Measurements from ENCODE around the gene ZFAND2A.

ZFAND2A gene

DNA sequence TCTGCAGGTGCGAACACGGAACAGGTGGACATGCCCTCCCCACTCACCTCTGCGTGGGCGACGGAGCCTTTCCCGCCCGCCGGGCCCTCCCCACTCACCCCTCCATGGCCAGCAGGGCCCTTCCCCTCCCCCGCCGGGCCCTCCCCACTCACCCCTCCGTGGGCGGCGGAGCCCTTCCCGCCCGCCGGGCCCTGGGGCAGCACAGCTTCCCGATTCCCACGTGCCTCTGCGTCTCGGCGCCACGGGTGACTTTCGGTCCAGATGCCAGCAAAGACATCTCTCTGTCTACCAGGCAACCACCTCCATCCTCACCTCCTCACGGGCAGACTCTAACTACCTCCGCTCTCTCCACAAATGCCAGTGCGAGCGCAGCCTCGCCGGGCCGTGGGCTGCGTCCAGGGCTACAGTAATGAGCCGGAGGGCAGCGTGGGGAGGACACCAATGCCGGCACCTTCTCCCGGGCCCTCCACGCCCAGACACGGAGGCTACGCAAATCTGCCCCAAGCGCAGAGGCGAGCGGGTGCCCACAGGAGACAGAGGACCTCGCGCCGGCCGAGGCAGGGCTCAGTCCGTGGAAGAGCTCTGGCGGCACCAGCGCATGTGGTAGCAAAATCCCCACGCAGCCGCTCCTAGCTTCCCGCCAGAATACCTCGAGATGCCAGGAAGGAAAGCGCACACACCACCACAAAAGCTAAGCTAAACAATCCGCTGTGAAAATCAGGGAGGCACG lies 50.2 kb downstream of the ZFAND2A start:
- H3K27ac ChIP-seq (replicated peaks), result no peak overlapping the region
- H3K4me3 ChIP-seq (replicated peaks; ENCODE audit: insufficient read depth, low read length), result no peak overlapping the region
- no peak for TF ChIP-seq POLR2AphosphoS5 (IDR thresholded peaks at IDR 0.05; ENCODE audit: low read depth)
- DNase-seq (ENCODE audit: low read depth in 1 of 2, low spot score in 1 of 2), result no peak
- H3K27me3 ChIP-seq (ENCODE audit: insufficient read depth, poor library complexity, severe bottlenecking), result no peaks in the 10 kb centered on the region

DNA sequence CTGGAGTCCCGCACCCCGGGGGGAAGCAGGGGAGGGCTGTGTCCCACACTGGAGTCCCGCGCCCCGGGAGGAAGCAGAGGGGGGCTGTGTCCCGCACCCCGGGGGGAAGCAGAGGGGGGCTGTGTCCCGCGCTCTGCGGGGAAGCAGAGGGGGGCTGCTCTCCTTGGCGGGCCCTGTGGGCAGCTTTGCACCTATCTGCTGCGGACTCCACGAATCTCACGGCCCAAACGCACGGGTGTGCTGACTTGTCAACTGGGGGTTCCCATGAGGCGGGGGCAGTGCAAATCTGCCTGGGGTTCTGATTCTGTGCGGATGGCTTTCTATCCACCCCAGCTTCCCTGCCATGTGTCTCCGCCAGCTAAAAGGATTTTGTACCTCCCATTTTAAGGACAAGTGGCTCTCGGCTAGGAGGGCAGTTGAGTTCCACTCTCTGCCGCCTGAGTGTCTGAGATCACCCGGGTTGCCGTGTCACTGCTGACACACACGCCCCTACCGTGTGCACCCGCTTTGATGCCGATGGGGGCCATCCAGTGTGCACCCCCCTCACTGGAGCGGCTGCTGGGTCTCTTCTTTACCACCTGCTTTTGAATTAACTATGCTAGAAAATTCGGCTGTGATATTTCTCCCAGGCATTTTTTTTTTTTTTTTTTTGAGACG lies 51.6 kb downstream of the ZFAND2A start:
- Histone ChIP-seq H3K4me3 (replicated peaks; ENCODE audit: insufficient read depth, low read length) (no peak overlapping the region), H3K27ac (replicated peaks) (no peak overlapping the region), H3K27me3 (ENCODE audit: insufficient read depth, poor library complexity, severe bottlenecking) (no peaks in the 10 kb centered on the region)
- TF ChIP-seq GABPA (IDR thresholded peaks at IDR 0.05; ENCODE audit: low read depth) (no peak), REST (IDR thresholded peaks at IDR 0.05; ENCODE audit: insufficient replicate concordance, low read depth) (no peak), SPI1 (IDR thresholded peaks at IDR 0.05; ENCODE audit: borderline replicate concordance, low read depth) (no peak), POLR2AphosphoS5 (IDR thresholded peaks at IDR 0.05; ENCODE audit: low read depth) (no peak)
- TF ChIP-seq, protein P1, sequence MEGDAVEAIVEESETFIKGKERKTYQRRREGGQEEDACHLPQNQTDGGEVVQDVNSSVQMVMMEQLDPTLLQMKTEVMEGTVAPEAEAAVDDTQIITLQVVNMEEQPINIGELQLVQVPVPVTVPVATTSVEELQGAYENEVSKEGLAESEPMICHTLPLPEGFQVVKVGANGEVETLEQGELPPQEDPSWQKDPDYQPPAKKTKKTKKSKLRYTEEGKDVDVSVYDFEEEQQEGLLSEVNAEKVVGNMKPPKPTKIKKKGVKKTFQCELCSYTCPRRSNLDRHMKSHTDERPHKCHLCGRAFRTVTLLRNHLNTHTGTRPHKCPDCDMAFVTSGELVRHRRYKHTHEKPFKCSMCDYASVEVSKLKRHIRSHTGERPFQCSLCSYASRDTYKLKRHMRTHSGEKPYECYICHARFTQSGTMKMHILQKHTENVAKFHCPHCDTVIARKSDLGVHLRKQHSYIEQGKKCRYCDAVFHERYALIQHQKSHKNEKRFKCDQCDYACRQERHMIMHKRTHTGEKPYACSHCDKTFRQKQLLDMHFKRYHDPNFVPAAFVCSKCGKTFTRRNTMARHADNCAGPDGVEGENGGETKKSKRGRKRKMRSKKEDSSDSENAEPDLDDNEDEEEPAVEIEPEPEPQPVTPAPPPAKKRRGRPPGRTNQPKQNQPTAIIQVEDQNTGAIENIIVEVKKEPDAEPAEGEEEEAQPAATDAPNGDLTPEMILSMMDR (IDR thresholded peaks at IDR 0.05; ENCODE audit: insufficient read depth, low read length), result no peak
- DNase-seq (ENCODE audit: low read depth in 1 of 2, low spot score in 1 of 2), result no peak

GRCh38 chr7:1106793-1107421 lies 53.1 kb downstream of the ZFAND2A start:
- DNase-seq (ENCODE audit: low read depth in 1 of 2, low spot score in 1 of 2), result no peak
- Histone ChIP-seq H3K27ac (replicated peaks) (no peak overlapping the region), H3K27me3 (ENCODE audit: insufficient read depth, poor library complexity, severe bottlenecking) (no peaks in the 10 kb centered on the region), H3K4me3 (replicated peaks; ENCODE audit: insufficient read depth, low read length) (no peak overlapping the region)
- TF ChIP-seq GABPA (IDR thresholded peaks at IDR 0.05; ENCODE audit: low read depth), result no peak
- TF ChIP-seq, protein P1 (IDR thresholded peaks at IDR 0.05; ENCODE audit: insufficient read depth, low read length), result no peak
- TF ChIP-seq POLR2AphosphoS5 (IDR thresholded peaks at IDR 0.05; ENCODE audit: low read depth), result no peak
- TF ChIP-seq REST (IDR thresholded peaks at IDR 0.05; ENCODE audit: insufficient replicate concordance, low read depth), result no peak
- TF ChIP-seq SPI1 (IDR thresholded peaks at IDR 0.05; ENCODE audit: borderline replicate concordance, low read depth), result no peak

DNA sequence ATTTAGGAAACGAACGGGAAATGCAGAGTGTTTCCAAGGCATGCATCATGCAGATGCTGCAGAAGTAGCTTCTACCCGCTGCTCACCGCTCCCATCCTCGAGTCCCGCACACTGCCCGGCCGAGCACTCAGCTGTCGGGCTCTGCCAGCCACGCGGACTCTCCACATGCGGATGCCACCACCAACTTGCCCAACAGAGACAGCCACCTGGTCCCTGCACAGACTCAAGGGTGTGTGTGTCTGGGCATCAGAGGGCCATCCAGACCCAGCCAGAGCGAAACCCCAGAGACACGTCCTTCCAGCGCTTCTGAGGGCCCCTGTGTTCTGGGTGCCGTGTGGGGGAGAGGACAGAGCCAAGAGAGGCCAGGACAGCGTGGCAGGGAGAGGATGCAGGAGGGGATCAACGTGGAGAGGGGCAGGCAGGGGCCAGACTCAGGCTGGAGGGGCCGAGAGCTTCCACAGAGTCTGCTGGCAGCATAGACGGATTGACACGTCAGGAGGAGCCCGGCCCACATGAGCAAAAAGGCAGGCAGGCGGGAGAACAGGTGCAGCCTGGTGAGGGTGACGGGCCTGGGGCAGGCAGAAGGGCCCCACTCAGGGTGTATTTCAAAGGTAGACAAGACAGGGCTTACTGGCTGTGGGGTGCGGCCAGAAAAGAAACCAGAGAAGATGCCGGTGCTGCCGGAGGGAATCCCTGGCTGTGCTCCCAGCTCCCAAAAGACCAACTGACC lies 53.8 kb downstream of the ZFAND2A start:
- Histone ChIP-seq H3K27me3 (ENCODE audit: insufficient read depth, poor library complexity, severe bottlenecking) (no peaks in the 10 kb centered on the region), H3K27ac (replicated peaks) (no peak overlapping the region), H3K4me3 (replicated peaks; ENCODE audit: insufficient read depth, low read length) (no peak overlapping the region)
- TF ChIP-seq, protein P1 (IDR thresholded peaks at IDR 0.05; ENCODE audit: insufficient read depth, low read length), result no peak
- TF ChIP-seq GABPA (IDR thresholded peaks at IDR 0.05; ENCODE audit: low read depth), result no peak
- no peak for TF ChIP-seq REST (IDR thresholded peaks at IDR 0.05; ENCODE audit: insufficient replicate concordance, low read depth)
- no peak for TF ChIP-seq POLR2AphosphoS5 (IDR thresholded peaks at IDR 0.05; ENCODE audit: low read depth)
- TF ChIP-seq SPI1 (IDR thresholded peaks at IDR 0.05; ENCODE audit: borderline replicate concordance, low read depth), result no peak
- DNase-seq (ENCODE audit: low read depth in 1 of 2, low spot score in 1 of 2), result no peak
